Spleen (tissue), 7 donors: Measurements from ENCODE around the gene EPN2.

Source experiments
- CTCF ChIP-seq, 11 experiments: fragments of 200-600 bp in 7 of 11; fragments of 450-650 bp in 4 of 11; sonication (generic) in 4 of 11; IDR thresholded peaks in 8 of 11; conservative IDR thresholded peaks in 3 of 11; 1 replicate in 7 of 11; 2 replicates in 4 of 11; pipeline versions ENCODE4 v1.4.0 to v1.8.0; 2016 to 2021; ENCODE audit warnings: antibody characterized with exemption in 11 of 11, inconsistent platforms in 4 of 11, mild to moderate bottlenecking in 1 of 11
- POLR2A ChIP-seq, 3 donors: fragments of 450-650 bp; IDR thresholded peaks; one replicate each; pipeline ENCODE4 v1.5.1; 2017; ENCODE audit warnings: antibody characterized with exemption in 3 of 3, mild to moderate bottlenecking in 1 of 3
- POLR2AphosphoS5 ChIP-seq, 3 donors: sonication (generic); formaldehyde crosslinking; IDR thresholded peaks; one replicate each; pipeline ENCODE4 v1.5.1; 2017; ENCODE audit warnings: antibody characterized with exemption in 3 of 3
- donor health status: DM: no; HTN: no; CAD: no; lungs with moderate emphysema.
- donor health status: DM: no; HTN: no; CAD: no.
- donor health status: DM: no; HTN: no; CAD: no.

- TF ChIP-seq CTCF (IDR thresholded peaks at IDR 0.05 in 8 of 11, conservative IDR thresholded peaks at IDR 0.05 in 3 of 11): no peak
- TF ChIP-seq POLR2AphosphoS5 (IDR thresholded peaks at IDR 0.05): no peak
- TF ChIP-seq POLR2A (IDR thresholded peaks at IDR 0.05): no peak
These were observed 73.0 kb downstream of the EPN2 start for GRCh38 chr17:19310151-19310550.
